SK-N-SH treated with all-trans-retinoic acid at 6 μM for 48 hours (cell line): ENCODE data around the gene IFIT2.

ENCODE experiments used
- ATAC-seq: fragments of 200-7000 bp; cut with Tn5 transposase; 3 replicates; pipeline ENCODE4 v1.9.1; 2020; ENCODE audit warnings: mild to moderate bottlenecking, moderate library complexity
- ARNTL ChIP-seq: fragments of 450-650 bp; formaldehyde crosslinking; IDR thresholded peaks from 2 replicates; pipeline ENCODE4 v1.5.0; 2020; ENCODE audit warnings: low read depth, mild to moderate bottlenecking, moderate library complexity, borderline replicate concordance
- BACH2 ChIP-seq: fragments of 250-450 bp; sonication (Bioruptor Pico); IDR thresholded peaks from 2 replicates; pipeline ENCODE4 v1.9.0; 2021; ENCODE audit warnings: mild to moderate bottlenecking, borderline replicate concordance
- CSDC2 ChIP-seq: fragments of 250-450 bp; sonication (Bioruptor Pico); IDR thresholded peaks from 2 replicates; pipeline ENCODE4 v1.5.0; 2020; ENCODE audit warnings: mild to moderate bottlenecking, moderate library complexity
- ESRRG ChIP-seq: fragments of 250-450 bp; sonication (Bioruptor Pico); IDR thresholded peaks from 2 replicates; pipeline ENCODE4 v1.6.1; 2021; ENCODE audit warnings: mild to moderate bottlenecking
- GLIS3 ChIP-seq: fragments of 250-450 bp; sonication (Bioruptor Pico); IDR thresholded peaks from 2 replicates; pipeline ENCODE4 v1.5.0; 2020; ENCODE audit warnings: mild to moderate bottlenecking, moderate library complexity
- ISL1 ChIP-seq: fragments of 250-450 bp; sonication (Bioruptor Pico); IDR thresholded peaks from 2 replicates; pipeline ENCODE4 v2.1.2; 2022; ENCODE audit warnings: mild to moderate bottlenecking, moderate library complexity
- OSR1 ChIP-seq: fragments of 250-450 bp; sonication (Bioruptor Pico); IDR thresholded peaks from 2 replicates; pipeline ENCODE4 v1.8.0; 2022; ENCODE audit warnings: moderate library complexity, mild to moderate bottlenecking, inconsistent platforms
- PPARA ChIP-seq: fragments of 250-450 bp; sonication (Bioruptor Pico); IDR thresholded peaks from 2 replicates; pipeline ENCODE4 v1.5.0; 2020; ENCODE audit warnings: mild to moderate bottlenecking, borderline replicate concordance
- RARB ChIP-seq: fragments of 250-450 bp; sonication (Bioruptor Pico); IDR thresholded peaks from 2 replicates; pipeline ENCODE4 v1.8.0; 2021; ENCODE audit warnings: mild to moderate bottlenecking, moderate library complexity
- SNAI2 ChIP-seq: fragments of 250-450 bp; sonication (Bioruptor Pico); IDR thresholded peaks from 2 replicates; pipeline ENCODE4 v1.5.0; 2020; ENCODE audit warnings: mild to moderate bottlenecking, moderate library complexity
- TCF4 ChIP-seq: fragments of 250-450 bp; sonication (Bioruptor Pico); IDR thresholded peaks from 2 replicates; pipeline ENCODE4 v1.8.0; 2021; ENCODE audit warnings: mild to moderate bottlenecking, moderate library complexity, borderline replicate concordance
- TOX ChIP-seq: fragments of 250-450 bp; sonication (Bioruptor Pico); IDR thresholded peaks from 2 replicates; pipeline ENCODE4 v1.8.0; 2021; ENCODE audit warnings: mild to moderate bottlenecking, moderate library complexity, borderline replicate concordance
- ZC3H10 ChIP-seq: fragments of 250-450 bp; sonication (Bioruptor Pico); IDR thresholded peaks from 2 replicates; pipeline ENCODE4 v1.5.1; 2021; ENCODE audit warnings: mild to moderate bottlenecking, moderate library complexity
- ZFP3 ChIP-seq: fragments of 250-450 bp; sonication (Bioruptor Pico); IDR thresholded peaks from 2 replicates; pipeline ENCODE4 v1.5.0; 2020; ENCODE audit warnings: mild to moderate bottlenecking, moderate library complexity
- ZFP30 ChIP-seq: fragments of 450-650 bp; formaldehyde crosslinking; IDR thresholded peaks from 2 replicates; pipeline ENCODE4 v1.5.0; 2022; ENCODE audit warnings: mild to moderate bottlenecking, moderate library complexity
- ZNF565 ChIP-seq: fragments of 450-650 bp; formaldehyde crosslinking; conservative IDR thresholded peaks from 2 replicates; pipeline ENCODE4 v1.5.0; 2020; ENCODE audit warnings: low read depth, mild to moderate bottlenecking, moderate library complexity
- ZNF70 ChIP-seq: fragments of 450-650 bp; formaldehyde crosslinking; IDR thresholded peaks from 2 replicates; pipeline ENCODE4 v1.5.0; 2020; ENCODE audit warnings: mild to moderate bottlenecking, moderate library complexity
- ZNF8 ChIP-seq: fragments of 450-650 bp; formaldehyde crosslinking; IDR thresholded peaks from 2 replicates; pipeline ENCODE4 v1.5.0; 2020; ENCODE audit warnings: mild to moderate bottlenecking, moderate library complexity
- TF ChIP-seq, protein P1 (sequence below): fragments of 250-450 bp; sonication (Bioruptor Pico); IDR thresholded peaks from 2 replicates; pipeline ENCODE4 v1.5.1; 2021; ENCODE audit warnings: mild to moderate bottlenecking, moderate library complexity
- TF ChIP-seq, protein P2 (sequence below): fragments of 250-450 bp; sonication (Bioruptor Pico); IDR thresholded peaks from 2 replicates; pipeline ENCODE4 v1.5.0; 2020; ENCODE audit warnings: mild to moderate bottlenecking, moderate library complexity
- TF ChIP-seq, protein P3 (sequence below): fragments of 250-450 bp; sonication (Bioruptor Pico); IDR thresholded peaks from 2 replicates; pipeline ENCODE4 v1.8.0; 2020; ENCODE audit warnings: mild to moderate bottlenecking, moderate library complexity, borderline replicate concordance
- TF ChIP-seq, protein P4 (sequence below): fragments of 250-450 bp; sonication (Bioruptor Pico); IDR thresholded peaks from 2 replicates; pipeline ENCODE4 v1.8.0; 2021; ENCODE audit warnings: low read depth, mild to moderate bottlenecking, moderate library complexity, borderline replicate concordance
- TF ChIP-seq, protein P5 (sequence below): fragments of 250-450 bp; sonication (Bioruptor Pico); IDR thresholded peaks from 2 replicates; pipeline ENCODE4 v1.5.1; 2020; ENCODE audit warnings: low read depth, mild to moderate bottlenecking, moderate library complexity

IFIT2 gene

DNA sequence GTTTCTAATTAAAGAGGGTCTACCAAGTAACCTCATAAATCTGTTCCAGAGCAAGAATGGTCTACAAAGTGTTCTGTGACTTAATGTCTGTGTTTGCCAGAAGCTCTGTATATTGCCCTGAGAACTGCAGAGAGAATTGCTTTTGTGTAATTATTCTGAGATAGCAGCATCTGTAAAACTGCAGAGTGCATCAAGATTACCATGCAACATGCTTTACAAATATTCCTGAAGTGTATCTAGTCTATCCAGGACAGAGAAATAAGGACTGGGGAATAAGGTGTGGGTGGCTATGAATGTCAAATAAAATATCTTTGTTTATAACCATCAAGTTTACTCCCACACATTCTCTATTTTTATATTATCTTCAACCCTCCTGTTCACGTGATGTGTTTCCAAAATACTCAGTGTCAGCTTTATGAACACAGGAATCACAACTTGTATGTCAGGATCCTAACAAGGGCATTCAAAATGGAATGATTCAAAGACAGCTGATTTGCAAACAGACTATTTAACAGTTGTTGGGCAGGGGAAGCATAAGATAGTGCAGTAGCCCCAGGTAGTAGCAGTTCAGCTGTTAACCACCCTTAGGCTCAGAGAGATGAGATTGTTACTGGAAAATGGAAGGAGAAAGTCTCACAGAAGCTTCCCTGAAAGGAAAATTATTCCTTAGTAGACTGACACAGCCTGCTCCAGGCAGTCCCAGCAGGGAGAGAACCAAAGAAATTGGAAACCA, 35.0 kb upstream of the IFIT2 start:
- TF ChIP-seq ZC3H10 (CRISPR knock-in tag) (no peak), TCF4 (CRISPR knock-in tag) (no peak), ARNTL (no peak), BACH2 (CRISPR knock-in tag) (no peak), ISL1 (CRISPR knock-in tag) (no peak), RARB (CRISPR knock-in tag) (no peak), ZFP3 (CRISPR knock-in tag) (no peak), ZNF70 (CRISPR knock-in tag) (no peak), PPARA (CRISPR knock-in tag) (no peak), ZNF565 (CRISPR knock-in tag) (no peak), ZFP30 (CRISPR knock-in tag) (no peak), OSR1 (no peak), TOX (CRISPR knock-in tag) (no peak)
- TF ChIP-seq, protein P1, sequence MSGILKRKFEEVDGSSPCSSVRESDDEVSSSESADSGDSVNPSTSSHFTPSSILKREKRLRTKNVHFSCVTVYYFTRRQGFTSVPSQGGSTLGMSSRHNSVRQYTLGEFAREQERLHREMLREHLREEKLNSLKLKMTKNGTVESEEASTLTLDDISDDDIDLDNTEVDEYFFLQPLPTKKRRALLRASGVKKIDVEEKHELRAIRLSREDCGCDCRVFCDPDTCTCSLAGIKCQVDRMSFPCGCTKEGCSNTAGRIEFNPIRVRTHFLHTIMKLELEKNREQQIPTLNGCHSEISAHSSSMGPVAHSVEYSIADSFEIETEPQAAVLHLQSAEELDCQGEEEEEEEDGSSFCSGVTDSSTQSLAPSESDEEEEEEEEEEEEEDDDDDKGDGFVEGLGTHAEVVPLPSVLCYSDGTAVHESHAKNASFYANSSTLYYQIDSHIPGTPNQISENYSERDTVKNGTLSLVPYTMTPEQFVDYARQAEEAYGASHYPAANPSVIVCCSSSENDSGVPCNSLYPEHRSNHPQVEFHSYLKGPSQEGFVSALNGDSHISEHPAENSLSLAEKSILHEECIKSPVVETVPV (CRISPR knock-in tag): no peak
- TF ChIP-seq, protein P2, sequence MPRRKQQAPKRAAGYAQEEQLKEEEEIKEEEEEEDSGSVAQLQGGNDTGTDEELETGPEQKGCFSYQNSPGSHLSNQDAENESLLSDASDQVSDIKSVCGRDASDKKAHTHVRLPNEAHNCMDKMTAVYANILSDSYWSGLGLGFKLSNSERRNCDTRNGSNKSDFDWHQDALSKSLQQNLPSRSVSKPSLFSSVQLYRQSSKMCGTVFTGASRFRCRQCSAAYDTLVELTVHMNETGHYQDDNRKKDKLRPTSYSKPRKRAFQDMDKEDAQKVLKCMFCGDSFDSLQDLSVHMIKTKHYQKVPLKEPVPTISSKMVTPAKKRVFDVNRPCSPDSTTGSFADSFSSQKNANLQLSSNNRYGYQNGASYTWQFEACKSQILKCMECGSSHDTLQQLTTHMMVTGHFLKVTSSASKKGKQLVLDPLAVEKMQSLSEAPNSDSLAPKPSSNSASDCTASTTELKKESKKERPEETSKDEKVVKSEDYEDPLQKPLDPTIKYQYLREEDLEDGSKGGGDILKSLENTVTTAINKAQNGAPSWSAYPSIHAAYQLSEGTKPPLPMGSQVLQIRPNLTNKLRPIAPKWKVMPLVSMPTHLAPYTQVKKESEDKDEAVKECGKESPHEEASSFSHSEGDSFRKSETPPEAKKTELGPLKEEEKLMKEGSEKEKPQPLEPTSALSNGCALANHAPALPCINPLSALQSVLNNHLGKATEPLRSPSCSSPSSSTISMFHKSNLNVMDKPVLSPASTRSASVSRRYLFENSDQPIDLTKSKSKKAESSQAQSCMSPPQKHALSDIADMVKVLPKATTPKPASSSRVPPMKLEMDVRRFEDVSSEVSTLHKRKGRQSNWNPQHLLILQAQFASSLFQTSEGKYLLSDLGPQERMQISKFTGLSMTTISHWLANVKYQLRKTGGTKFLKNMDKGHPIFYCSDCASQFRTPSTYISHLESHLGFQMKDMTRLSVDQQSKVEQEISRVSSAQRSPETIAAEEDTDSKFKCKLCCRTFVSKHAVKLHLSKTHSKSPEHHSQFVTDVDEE (CRISPR knock-in tag): no peak
- TF ChIP-seq, protein P3, sequence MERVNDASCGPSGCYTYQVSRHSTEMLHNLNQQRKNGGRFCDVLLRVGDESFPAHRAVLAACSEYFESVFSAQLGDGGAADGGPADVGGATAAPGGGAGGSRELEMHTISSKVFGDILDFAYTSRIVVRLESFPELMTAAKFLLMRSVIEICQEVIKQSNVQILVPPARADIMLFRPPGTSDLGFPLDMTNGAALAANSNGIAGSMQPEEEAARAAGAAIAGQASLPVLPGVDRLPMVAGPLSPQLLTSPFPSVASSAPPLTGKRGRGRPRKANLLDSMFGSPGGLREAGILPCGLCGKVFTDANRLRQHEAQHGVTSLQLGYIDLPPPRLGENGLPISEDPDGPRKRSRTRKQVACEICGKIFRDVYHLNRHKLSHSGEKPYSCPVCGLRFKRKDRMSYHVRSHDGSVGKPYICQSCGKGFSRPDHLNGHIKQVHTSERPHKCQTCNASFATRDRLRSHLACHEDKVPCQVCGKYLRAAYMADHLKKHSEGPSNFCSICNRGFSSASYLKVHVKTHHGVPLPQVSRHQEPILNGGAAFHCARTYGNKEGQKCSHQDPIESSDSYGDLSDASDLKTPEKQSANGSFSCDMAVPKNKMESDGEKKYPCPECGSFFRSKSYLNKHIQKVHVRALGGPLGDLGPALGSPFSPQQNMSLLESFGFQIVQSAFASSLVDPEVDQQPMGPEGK (CRISPR knock-in tag): no peak
- TF ChIP-seq, protein P4, sequence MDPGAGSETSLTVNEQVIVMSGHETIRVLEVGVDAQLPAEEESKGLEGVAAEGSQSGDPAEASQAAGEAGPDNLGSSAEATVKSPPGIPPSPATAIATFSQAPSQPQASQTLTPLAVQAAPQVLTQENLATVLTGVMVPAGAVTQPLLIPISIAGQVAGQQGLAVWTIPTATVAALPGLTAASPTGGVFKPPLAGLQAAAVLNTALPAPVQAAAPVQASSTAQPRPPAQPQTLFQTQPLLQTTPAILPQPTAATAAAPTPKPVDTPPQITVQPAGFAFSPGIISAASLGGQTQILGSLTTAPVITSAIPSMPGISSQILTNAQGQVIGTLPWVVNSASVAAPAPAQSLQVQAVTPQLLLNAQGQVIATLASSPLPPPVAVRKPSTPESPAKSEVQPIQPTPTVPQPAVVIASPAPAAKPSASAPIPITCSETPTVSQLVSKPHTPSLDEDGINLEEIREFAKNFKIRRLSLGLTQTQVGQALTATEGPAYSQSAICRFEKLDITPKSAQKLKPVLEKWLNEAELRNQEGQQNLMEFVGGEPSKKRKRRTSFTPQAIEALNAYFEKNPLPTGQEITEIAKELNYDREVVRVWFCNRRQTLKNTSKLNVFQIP (CRISPR knock-in tag): no peak
- no peak for ATAC-seq

DNA sequence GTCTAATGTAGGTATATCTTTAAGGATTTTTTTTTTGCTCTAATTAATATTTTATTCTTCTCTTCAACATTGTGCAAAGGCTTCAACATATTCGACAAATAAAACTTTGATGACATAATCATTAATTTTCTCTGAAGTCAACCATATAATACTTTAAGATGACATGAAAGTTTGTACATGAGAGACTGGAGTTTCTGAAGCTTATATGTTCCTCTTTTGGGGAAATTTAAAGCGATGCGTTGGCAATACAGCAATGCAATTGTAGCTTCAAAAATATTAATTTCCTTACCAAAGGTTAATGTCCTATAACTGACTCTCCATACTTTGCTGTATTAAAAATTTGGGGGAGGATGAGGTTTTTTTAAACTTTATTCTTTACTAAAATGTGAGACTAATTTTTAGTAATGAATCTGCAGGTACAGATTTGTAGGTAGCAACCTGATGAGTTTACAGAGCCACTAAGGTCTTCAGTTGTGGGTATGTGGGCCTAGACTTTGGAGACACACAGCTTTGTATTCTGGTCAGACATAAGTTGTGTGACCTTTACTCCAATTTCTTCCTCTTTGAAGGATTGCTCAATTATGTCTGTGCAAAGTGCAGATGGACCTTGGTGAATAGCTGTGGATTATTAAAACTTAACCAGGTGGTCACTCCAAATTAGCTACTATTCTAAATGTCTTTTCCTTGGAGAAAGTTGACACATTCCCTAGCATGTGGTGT, 32.3 kb upstream of the IFIT2 start:
- ATAC-seq: no peak

DNA sequence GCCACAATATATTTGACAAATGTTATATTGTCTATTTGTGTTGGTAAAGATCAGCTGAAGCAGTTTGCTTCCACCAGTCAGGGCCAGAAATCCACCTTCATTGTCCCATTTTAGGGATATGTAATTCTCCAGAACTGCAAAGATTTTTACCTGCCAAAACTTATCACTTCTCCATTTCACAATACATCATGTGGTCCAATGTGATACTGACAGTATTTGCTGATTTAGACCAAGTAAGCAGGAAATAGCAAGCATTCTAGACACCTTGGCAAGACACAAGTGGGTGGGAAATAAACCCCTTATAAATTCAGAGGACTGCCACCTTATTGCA, 31.7 kb upstream of the IFIT2 start:
- no peak for ATAC-seq
- TF ChIP-seq, protein P5, sequence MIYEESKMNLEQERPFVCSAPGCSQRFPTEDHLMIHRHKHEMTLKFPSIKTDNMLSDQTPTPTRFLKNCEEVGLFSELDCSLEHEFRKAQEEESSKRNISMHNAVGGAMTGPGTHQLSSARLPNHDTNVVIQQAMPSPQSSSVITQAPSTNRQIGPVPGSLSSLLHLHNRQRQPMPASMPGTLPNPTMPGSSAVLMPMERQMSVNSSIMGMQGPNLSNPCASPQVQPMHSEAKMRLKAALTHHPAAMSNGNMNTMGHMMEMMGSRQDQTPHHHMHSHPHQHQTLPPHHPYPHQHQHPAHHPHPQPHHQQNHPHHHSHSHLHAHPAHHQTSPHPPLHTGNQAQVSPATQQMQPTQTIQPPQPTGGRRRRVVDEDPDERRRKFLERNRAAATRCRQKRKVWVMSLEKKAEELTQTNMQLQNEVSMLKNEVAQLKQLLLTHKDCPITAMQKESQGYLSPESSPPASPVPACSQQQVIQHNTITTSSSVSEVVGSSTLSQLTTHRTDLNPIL (CRISPR knock-in tag): no peak
- TF ChIP-seq ZNF70 (CRISPR knock-in tag): no peak
- no peak for TF ChIP-seq TCF4 (CRISPR knock-in tag)
- no peak for TF ChIP-seq ZFP30 (CRISPR knock-in tag)
- TF ChIP-seq ZNF8: no peak

More for the DNA sequence above, 32.3 kb upstream of the IFIT2 start:
- no peak for TF ChIP-seq OSR1
- TF ChIP-seq CSDC2 (CRISPR knock-in tag): no peak
- TF ChIP-seq ESRRG (CRISPR knock-in tag): no peak
- no peak for TF ChIP-seq ZNF565 (CRISPR knock-in tag)
- TF ChIP-seq ZC3H10 (CRISPR knock-in tag): no peak
- no peak for TF ChIP-seq BACH2 (CRISPR knock-in tag)
- no peak for TF ChIP-seq ZFP3 (CRISPR knock-in tag)
- no peak for TF ChIP-seq ZNF70 (CRISPR knock-in tag)
- TF ChIP-seq GLIS3: no peak
- no peak for TF ChIP-seq SNAI2
- TF ChIP-seq PPARA (CRISPR knock-in tag): no peak
- no peak for TF ChIP-seq ISL1 (CRISPR knock-in tag)
